Fibroblast of villous mesenchyme (primary cell): Measurements from ENCODE around the gene SERTM1. TPM values are rescaled to one million over a fixed set of nuclear protein-coding genes. Genes with fewer than 3 reads are reported as not detected.

Source experiments
- DNase-seq: peaks from one replicate; pipeline ENCODE4 v3.0.0-alpha.2; 2010; ENCODE audit warnings: low read depth
- H3K4me3 ChIP-seq: 2 replicates; pipeline ENCODE4 v1.5.1; 2011; ENCODE audit warnings: low read depth, mild to moderate bottlenecking, low read length
- CTCF ChIP-seq: IDR thresholded peaks from 2 replicates; pipeline ENCODE4 v1.5.1; 2012; ENCODE audit warnings: low read depth, mild to moderate bottlenecking, low read length; ENCODE audit not compliant: insufficient read depth
- total RNA-seq: library from RNA; depleted of rRNA; stranded (reverse); fragments of >200 nt; gene quantifications from 2 replicates; pipeline ENCODE4 v1.2.3, GENCODE V29; 2012

The SERTM1 gene
- total RNA-seq, 1 donor = not detected

DNA sequence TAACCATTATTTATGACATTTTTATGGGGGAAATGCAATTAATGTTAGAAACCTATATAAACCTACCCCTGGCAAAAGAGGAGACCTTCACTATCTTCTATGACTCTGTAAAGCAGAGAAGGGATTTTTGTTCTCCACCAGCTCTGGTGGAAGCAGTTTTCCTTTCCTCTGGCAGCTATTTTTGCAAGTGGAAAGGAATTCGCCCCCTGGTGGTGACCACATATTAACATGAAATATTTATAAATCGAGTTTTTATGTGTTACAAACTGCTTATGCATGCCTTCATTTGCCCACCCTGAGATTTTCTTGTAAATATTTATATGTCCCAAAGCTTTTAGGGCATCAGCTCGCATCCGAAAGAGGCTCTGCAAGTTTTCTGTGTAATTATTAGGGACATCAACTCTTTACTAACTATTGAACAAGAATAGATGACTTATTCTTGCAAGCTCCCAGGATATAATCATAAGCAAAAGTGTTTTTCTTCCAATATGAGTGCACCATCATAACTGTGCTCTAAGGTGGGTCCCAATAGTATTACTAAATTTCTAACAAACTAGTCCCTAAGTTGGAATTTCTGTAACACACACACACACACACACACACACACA, 62.4 kb downstream of the SERTM1 start:
- peak; percentile 73 for DNase-seq
- peak; percentile 67 for TF ChIP-seq CTCF

DNA sequence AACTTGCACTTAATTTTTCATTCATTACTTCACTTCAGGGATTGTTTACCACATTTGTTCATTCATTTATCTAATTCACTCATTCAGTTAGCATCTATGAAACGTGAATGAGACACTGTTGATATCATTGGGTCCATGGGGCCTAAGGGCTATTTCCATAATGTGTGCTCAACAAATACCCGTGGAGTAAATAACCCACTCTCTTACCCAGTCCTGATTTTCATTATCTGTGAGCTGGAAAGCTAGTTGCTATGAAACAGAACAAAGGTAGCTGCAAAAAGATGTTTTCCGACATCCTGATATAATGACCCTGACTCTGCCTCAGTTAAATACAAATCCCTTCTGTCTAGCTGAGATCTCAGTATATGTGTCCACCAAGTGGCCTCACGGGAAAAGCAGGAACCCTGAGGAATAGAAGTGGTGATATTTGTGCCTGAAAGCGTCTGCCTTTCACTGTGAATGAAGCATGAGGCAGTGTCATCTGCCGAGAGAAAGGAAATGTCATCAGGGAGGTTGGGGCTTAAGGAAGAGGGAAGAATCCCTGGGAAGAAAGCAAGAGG, 63.8 kb downstream of the SERTM1 start:
- no peak for TF ChIP-seq CTCF
- DNase-seq = no peak
- H3K4me3 ChIP-seq = no peak overlapping the region

More for the DNA sequence above, 62.4 kb downstream of the SERTM1 start:
- H3K4me3 ChIP-seq = no peak overlapping the region

GRCh38 chr13:36745436-36745835, 71.6 kb downstream of the SERTM1 start:
- TF ChIP-seq CTCF = no peak
- H3K4me3 ChIP-seq = no peak overlapping the region
- no peak for DNase-seq

GRCh38 chr13:36746051-36746450, 72.2 kb downstream of the SERTM1 start:
- TF ChIP-seq CTCF = no peak
- H3K4me3 ChIP-seq = no peak overlapping the region
- DNase-seq = no peak

Other genes with a start within 250 kb of the SERTM1 start
- under 0.01 and 0.43 TPM in 2 replicates for gene CCNA1, start 241.5 kb upstream of the SERTM1 start, total RNA-seq
- 2.6 TPM in 2 replicates for gene RFXAP, start 145.2 kb downstream of the SERTM1 start, total RNA-seq
- gene SMAD9, start 246.2 kb downstream of the SERTM1 start, total RNA-seq = 4.2 and 4.3 TPM in 2 replicates